ENCODE measurements around the gene CIROP. TPM values are rescaled to one million over a fixed set of nuclear protein-coding genes. Genes with fewer than 3 reads are reported as not detected.

CIROP gene
- total and polyA plus RNA-seq, 9 of the 15 experiments (the other 6 are each of a cell fraction or from before 2014, with no cell fraction given): not detected

GRCh38 chr14:23078692-23079116 lies 26.1 kb downstream of the CIROP start (continued):
- 0 out of 2 replicates have a peak, but pooled peaks have one; percentile 43 for TF ChIP-seq FOXJ2 (tag; IDR thresholded peaks at IDR 0.05)
- no peak for TF ChIP-seq CREB3 (tag; conservative IDR thresholded peaks at IDR 0.05; ENCODE audit: low read depth)
- no peak for TF ChIP-seq HLTF (IDR thresholded peaks at IDR 0.05)
- TF ChIP-seq REST (IDR thresholded peaks at IDR 0.05; ENCODE audit: borderline replicate concordance): peak; percentile 42; the same call in 1 of the 2 replicates
- no peak; the same call in 1 of the 2 replicates for TF ChIP-seq REST (CRISPR knock-in tag; IDR thresholded peaks at IDR 0.05; ENCODE audit: low read depth)
- peak; percentile 76 for TF ChIP-seq MITF (IDR thresholded peaks at IDR 0.05)
- TF ChIP-seq CEBPG (CRISPR knock-in tag; IDR thresholded peaks at IDR 0.05): peak; percentile 61; the same call in 1 of the 2 replicates
- peak; percentile 83 to 92 for TF ChIP-seq CEBPG (tag; conservative IDR thresholded peaks at IDR 0.05 in 1 of 2, IDR thresholded peaks at IDR 0.05 in 1 of 2)
- TF ChIP-seq KLF13 (tag; IDR thresholded peaks at IDR 0.05; ENCODE audit: borderline replicate concordance, low read depth): no peak
- TF ChIP-seq TFAP4 (CRISPR knock-in tag; IDR thresholded peaks at IDR 0.05; ENCODE audit: borderline replicate concordance): peak; percentile 99
- TF ChIP-seq, protein P1, sequence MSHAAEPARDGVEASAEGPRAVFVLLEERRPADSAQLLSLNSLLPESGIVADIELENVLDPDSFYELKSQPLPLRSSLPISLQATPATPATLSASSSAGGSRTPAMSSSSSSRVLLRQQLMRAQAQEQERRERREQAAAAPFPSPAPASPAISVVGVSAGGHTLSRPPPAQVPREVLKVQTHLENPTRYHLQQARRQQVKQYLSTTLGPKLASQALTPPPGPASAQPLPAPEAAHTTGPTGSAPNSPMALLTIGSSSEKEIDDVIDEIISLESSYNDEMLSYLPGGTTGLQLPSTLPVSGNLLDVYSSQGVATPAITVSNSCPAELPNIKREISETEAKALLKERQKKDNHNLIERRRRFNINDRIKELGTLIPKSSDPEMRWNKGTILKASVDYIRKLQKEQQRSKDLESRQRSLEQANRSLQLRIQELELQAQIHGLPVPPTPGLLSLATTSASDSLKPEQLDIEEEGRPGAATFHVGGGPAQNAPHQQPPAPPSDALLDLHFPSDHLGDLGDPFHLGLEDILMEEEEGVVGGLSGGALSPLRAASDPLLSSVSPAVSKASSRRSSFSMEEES (CRISPR knock-in tag; IDR thresholded peaks at IDR 0.05): peak; percentile 66

Data from K562 (cell line).